GM18508 (cell line): ENCODE data around the gene SORCS2.

ENCODE experiments used
- ATAC-seq: cut with Tn5 transposase; IDR thresholded peaks from one replicate; pipeline ENCODE4 v1.9.1; 2021; ENCODE audit warnings: moderate number of reproducible peaks; ENCODE audit not compliant: insufficient read depth, unreplicated experiment

The SORCS2 gene

DNA sequence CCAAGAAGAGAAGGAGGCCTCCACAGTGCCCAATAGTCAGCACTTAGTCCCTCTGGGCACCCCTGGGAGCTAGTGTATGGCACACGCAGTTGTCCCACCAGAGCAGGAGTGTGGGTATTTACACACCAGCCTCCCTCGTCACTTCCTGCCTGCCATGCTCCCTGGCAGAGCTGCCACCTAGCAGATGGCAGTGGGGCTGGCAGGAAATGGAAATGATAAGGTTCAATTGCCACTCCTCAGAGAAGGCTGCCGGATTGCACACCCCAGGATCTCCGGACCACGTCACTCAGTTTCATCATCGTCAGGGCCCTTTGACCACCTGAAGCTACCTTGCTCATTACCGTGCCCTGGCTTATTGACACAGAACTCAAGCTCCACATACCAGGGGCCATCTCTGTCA, 415.7 kb downstream of the SORCS2 start:
- no peak for ATAC-seq

- no peak for ATAC-seq
Observed at GRCh38 chr4:7609316-7609715, 417.0 kb downstream of the SORCS2 start.

GRCh38 chr4:7610022-7610670, 417.8 kb downstream of the SORCS2 start:
- no peak for ATAC-seq

DNA sequence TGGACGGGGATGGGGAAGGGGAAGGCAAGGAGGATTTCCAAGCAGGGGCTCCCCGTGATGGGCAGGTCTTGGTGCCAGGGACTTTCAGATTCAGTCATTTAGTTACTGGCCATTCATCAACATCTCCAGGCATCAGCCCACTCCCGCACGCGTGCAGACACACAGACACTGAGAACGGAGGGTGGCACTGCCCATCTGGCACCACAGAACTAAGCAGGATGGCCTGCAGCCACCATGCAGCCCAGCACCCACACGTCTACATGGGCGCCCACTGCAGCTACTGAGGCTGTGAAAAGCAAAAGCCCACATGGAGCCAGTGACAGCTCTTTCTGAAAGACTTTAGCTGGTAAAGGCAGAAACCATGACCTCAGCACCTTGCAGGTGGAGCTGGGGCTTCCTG, 418.5 kb downstream of the SORCS2 start:
- no peak for ATAC-seq

DNA sequence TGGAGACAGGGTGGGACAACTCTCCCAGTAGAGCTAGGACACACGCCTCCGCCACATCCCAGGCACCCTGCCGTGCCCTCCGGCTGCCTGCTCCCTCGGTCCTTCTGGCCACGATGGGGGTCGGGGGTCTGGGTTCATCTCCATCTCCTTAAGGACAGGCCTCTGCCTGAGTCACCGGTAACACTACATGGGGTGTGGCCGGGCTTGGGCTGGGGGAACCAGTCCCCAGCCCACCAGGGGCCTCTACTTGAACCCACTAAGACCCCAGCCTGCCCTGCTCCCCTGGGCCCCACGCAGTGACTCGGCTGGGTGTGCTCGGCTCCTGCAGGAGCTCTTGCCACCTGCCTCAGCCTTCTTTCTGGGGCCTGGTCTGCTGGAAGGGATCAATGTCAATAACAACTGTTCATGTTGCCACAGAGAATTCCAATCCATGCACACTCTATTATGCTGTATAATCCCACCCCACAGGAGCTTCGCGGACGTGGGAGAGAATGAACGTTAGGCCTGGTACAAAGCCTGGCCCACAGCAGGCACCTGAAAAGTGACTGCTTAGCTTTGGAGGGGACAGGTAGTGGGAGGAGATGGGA, 420.1 kb downstream of the SORCS2 start:
- no peak for ATAC-seq

DNA sequence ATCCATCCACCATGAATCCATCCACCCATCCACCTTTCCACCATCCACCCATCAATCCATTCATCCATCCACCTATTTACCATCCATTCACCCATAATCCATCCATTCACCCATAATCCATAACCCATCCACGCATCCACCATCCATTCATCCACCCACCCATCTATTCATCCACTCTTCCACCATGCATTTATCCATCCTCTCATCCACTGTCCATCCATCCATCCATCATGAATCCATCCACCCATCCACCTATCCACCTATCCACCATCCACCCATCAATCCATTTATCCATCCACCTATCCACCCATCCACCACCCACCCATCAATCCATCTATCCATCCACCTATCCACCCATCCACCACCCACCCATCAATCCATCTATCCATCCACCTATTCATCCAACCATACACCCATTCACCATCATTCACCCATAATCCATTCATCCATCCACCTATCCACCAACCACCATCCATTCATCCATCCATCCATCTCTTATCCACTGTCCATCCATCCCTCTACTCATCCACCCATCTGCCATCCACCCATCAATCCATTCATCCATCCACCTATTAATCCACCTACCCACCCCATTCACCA, 422.1 kb downstream of the SORCS2 start:
- ATAC-seq = no peak

DNA sequence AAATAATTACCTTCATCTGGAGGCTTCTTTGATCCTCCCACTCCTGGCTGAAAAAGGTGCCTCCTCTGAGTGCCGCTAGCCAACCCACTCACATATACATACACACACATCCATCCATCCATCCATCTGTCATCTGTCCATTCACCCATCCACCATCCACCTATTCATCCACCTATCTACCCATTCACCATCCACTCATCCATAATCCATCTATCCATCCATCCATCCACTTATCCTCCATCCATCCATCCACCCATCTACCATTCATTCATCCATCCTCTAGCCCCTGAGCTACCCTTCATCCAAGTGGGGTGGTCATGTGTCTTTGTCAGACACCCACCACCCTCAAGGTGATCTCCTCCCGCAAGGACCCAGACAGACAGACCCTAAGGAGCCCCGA, 423.9 kb downstream of the SORCS2 start:
- ATAC-seq = no peak

- no peak for ATAC-seq
Observed at GRCh38 chr4:7618361-7618760, 426.0 kb downstream of the SORCS2 start.

GRCh38 chr4:7620086-7620813, 427.9 kb downstream of the SORCS2 start:
- no peak for ATAC-seq

GRCh38 chr4:7620814-7621176, 428.5 kb downstream of the SORCS2 start:
- no peak for ATAC-seq

DNA sequence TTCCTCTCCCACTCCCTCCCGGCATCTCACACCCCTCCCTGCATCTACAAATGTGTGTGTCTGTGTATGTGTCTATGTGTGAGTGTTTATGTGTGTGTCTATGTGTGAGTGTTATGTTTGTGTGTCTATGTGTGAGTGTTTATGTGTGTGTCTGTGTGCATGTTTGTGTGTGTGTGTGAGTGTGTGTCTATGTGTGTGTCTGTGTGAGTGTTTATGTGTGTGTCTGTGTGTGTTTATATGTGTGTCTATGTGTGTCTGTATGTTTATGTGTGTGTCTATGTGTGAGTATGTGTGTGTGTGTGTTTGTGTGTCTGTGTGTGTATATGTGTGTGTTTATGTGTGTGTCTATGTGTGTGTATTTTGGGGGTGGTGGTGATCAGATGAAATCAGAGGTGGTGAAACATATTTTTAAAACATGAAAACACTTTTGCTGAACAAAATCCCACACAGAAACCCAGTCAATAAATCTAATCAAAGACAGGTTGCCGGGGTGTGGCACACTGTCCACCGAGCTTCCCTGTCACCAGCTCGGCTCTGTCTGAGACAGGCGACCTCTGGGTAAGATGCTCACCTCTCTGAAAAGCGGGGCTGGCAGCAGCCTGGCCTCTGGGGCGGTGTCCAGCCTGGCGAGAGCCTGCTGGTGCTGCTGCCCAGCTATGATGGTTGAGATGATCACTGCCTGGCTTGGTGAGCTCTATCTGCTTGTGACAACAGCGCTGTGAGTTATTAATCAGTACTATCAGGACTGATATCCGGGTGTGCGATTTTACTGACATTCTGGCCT, 429.1 kb downstream of the SORCS2 start:
- no peak for ATAC-seq

DNA sequence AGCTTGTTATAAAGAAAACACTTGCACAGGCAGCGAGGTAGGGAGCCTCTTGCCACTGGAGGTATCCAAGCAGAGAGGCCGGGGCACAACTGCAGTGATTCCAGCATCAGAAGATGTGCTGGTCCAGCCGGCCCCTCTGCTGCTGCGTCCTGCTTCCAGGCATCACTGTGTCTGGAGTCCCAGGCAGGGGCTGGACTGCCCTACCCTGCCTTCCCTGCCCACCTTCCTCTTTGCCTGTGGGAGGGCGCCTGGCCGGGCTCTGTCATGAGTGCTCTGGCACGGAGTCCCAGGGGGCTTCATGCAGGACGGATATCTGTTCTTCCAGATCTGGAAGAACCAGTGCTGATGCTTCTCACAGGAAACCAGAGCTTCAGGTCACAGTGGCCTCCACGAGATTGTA, 430.0 kb downstream of the SORCS2 start:
- no peak for ATAC-seq

- no peak for ATAC-seq
Observed at GRCh38 chr4:7623468-7623867, 431.1 kb downstream of the SORCS2 start.

- ATAC-seq = no peak
Observed at GRCh38 chr4:7624396-7624980, 432.1 kb downstream of the SORCS2 start.

GRCh38 chr4:7625071-7625470, 432.7 kb downstream of the SORCS2 start:
- ATAC-seq = no peak

DNA sequence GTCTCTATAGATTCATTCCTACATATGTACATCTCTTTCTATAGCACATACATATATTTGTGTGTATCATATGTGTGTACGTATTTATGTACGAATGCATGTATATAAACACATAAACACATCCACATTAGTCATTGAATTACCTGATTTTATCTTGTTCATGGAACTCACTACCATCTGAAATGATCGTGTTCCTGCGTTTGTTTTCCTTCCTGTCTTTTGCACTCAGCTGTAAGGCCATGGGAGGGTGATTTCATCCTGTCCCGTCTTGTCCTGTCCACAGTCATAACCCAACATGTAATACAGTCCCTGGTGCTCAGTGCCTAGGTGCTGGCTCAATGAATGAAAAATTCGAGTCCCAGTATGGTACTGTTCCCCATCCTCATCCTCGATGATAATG, 434.2 kb downstream of the SORCS2 start:
- no peak for ATAC-seq

DNA sequence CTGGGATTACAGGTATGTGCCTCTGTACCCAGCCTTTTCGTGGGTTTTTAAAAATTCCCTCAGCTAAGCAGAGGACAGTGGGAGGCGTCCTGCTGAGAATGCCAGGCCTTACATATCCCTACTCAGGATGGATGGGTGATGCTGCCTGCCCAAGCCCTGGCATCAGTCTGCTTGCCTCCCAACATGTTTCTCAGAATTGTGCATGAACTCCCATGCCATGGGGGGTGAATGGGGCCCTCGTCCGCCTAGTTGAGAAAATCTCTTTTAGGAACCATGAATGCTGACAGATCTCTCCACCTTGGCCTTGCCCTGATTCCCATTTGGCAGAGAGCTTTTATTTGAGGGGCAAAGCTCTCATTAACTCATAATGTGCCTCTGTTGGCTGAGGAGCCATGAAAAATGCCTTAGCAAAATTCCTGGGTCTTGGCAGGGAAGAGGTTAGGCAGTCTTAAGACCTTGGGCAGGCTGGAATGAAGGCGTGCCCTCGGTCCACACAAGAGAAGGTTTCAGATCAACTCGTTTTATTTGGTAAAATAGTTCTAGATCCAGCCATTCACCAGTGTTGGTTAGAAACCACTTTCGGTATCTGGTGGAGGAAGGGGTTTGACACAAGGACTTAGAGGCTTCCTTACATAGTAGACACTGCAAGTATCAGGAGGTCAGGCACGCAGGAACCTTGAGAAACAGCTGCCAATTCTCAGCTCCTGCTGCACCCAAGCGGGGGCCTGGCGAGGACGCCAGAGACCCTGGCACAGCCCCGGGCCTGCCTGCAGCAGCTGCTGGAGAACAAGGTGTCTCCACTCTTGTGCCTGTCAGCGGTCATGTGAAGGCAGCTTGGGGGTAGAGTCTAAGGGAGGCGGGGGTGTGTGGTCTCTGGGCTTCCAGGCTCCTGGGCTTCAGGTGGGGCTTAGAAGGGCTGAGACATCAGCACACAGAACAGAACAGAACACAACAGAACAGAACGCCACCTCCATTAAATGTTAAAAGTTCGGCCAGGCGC, 435.2 kb downstream of the SORCS2 start:
- no peak for ATAC-seq

- ATAC-seq = no peak
Observed at GRCh38 chr4:7628432-7628831, 436.1 kb downstream of the SORCS2 start.
